H54 (cell line): ENCODE results near the gene KLHL12.

Experiments
- DNase-seq: peaks from one replicate; pipeline ENCODE4 v3.0.0; 2011; ENCODE audit warnings: low spot score, mixed read lengths; ENCODE audit not compliant: insufficient read length
- FAIRE-seq: peaks from 3 replicates; lab custom pipeline; 2011; peaks lifted over from hg19 to GRCh38; lab: Jason Lieb, UNC
- POLR2A ChIP-seq: IDR thresholded peaks from 2 replicates; pipeline ENCODE4 v1.6.1; 2011; ENCODE audit warnings: low read depth, mild to moderate bottlenecking, low read length

Gene KLHL12

DNA sequence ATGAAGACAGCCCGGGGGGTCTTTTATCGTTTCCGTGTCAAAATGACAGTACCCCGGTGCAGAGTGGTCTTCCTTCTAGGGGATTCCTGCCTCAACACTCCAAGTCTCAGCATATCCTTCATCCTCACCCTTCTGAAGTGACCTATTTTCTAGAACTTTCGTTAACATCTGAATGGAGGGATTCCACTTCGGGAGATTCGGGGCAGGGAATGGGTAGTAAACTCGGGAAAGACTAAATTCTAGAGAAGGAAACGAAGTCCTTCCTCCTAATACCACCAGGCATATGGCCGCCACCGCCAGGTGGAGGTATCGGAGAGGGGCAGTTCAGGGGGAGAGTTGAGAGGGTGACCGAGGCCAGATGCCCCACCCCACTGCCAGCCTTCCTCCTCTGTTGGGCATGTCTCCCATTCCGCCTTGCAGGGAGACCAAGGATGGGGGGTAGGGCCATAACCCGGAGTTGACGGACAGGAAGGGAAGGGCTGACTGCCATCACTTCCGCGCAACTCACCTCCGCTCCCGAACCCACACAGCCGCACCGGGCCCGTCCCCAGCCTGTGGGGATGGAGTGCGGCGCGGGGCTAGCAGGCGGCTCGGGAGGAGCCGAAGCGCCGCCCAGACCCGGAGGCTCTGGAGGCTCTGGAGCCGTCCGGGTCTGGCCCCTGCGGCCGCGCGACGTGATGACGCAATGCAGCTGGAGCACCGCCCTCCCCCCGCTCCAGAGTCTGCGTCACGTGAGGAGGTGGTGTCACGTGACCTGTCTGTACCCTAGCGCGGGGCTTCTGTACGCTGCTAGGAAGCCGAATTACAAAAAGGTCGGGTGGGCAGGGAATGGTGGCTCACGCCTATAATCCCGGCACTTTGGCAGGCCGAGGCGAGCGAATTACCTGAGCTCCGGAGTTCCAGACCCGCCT is at the start of gene KLHL12:
KLHL12 (minus strand) TSS at position 654 of the 911 bp plus-strand sequence. CDS start 2,072 bp downstream, outside the sequence.
- DNase-seq (peak; percentile 90), FAIRE-seq (peak; percentile 41)
- TF ChIP-seq POLR2A = peak; percentile 90

- no peak for DNase-seq
- TF ChIP-seq POLR2A = no peak
- no peak for FAIRE-seq
Observed at GRCh38 chr1:202976633-202977032, 49.6 kb upstream of the KLHL12 start.

DNA sequence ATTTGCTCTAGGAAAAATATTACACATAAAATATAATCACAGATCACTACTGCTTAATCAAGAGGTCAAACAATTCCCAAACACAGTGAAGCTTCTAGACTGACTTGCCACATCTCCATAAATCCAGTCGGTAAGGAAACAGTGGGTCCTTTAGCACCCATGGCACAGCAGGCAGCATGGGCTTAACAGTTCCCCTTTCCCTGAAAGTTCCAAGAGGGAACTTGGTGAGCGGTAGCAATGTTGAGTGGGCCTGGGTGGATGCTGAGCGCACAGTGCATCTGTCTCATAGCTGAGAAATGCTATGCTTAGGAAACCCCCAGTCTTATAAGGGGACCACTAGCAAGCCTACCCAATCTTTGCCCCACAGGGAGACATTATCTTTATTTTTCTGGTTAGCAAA is 47.8 kb upstream of the KLHL12 start:
- FAIRE-seq (no peak), DNase-seq (no peak)
- TF ChIP-seq POLR2A = no peak

- no peak for TF ChIP-seq POLR2A
- FAIRE-seq = no peak
- no peak for DNase-seq
Observed at GRCh38 chr1:202972046-202972445, 45.0 kb upstream of the KLHL12 start.

GRCh38 chr1:202968895-202969295 is 41.9 kb upstream of the KLHL12 start:
- FAIRE-seq = no peak
- DNase-seq = peak; percentile 72
- no peak for TF ChIP-seq POLR2A

- no peak for DNase-seq
- no peak for TF ChIP-seq POLR2A
- no peak for FAIRE-seq
Observed at GRCh38 chr1:202968351-202968750, 41.3 kb upstream of the KLHL12 start.

DNA sequence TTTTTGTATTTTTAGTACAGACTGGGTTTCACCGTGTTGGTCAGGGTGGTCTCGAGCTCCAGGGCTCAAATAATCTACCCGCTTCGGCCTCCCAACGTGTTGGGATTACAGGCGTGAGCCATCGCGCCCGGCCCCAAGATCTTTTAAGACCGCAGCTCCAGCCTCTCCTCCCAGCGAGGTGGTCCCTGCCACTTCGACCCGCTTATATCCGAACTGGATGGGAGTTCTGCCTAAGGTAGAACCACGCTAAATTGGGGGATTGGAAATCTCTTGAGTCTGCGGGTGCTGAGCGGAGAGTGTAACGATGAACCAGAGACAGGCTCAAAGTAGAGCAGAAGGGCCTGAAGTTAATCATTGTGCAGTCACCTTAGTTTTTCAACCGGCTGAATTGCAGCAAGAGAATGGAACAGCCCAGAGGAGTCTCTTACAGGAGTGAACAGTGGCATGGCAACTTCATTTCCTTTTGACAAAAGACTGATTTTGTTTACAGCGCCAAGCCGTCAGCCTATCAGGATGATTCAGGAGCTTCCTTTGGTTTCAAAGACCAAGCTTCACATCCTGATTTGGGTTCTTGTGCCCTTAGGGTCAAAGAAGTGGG is 40.7 kb upstream of the KLHL12 start:
- TF ChIP-seq POLR2A = no peak
- DNase-seq (no peak), FAIRE-seq (no peak)

- DNase-seq (no peak), FAIRE-seq (no peak)
- TF ChIP-seq POLR2A = no peak
Observed at GRCh38 chr1:202966006-202966898, 39.2 kb upstream of the KLHL12 start.

DNA sequence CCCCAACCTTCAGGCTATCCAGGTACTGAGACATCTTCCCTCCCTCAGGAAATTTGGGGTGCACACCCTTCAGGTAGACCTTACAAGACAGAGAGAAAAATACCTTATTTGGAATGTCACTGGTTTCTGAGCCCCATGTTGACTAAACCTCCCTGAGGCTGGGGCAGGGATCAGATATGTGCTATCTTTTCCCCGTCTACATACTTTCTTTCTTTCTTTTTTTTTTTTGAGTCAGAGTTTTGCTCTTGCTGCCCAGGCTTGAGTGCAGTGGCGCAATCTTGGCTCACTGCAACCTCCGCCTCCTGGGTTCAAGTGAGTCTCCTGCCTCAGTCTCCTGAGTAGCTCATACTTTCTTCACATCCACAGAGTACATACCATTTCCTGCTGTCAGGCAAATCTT is 38.4 kb upstream of the KLHL12 start:
- no peak for TF ChIP-seq POLR2A
- no peak for DNase-seq
- no peak for FAIRE-seq

GRCh38 chr1:202964791-202965410 is 37.9 kb upstream of the KLHL12 start:
- DNase-seq = no peak
- no peak for TF ChIP-seq POLR2A
- FAIRE-seq = no peak

DNA sequence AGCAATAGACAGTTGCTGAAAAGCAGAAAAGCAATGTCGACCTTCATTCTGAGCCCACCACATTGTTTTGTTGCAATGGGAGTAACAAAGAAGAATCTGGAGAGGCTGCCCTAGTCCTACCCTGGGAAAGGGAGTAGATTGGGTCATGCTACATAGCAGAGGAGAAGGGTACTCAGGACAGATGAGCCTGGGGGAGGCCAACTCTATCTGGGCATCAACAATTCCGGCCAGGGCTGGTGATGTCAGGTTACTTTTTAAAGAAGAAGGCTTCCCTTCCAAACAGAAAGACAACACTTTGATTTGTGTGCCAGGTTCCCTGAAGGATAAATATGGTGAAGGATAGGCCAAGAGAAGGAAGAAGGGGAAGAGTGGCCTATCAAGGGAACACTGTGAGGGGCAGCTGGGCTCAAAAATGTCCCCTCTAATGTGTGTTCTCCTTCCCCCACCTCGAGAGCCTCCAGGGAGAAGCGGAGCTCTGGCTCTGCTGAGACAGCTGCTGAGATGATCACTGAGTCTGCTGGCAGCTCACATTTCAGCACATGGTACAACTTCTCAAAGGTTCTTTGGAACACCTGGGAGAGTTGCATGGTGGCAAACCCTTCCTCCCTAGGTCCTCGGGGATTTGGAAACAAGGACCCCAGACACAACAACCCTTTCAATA is 34.3 kb upstream of the KLHL12 start:
- DNase-seq = no peak
- no peak for TF ChIP-seq POLR2A
- no peak for FAIRE-seq

DNA sequence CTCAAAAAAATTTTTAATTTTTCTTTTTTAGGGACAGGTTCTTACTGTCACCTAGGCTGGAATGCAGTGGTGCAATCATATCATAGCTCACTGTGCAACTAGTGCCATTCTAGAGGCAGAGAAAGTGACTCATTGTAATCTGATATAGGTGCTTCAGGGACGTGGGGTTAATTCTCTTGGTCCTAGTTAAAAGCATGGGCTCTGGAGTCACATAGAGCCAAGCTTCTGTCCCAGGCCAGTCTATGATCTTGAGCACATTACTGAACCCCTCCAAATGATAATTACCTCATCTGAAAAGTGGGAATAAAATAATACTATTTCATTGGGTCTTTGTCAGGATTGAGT is 32.2 kb upstream of the KLHL12 start:
- FAIRE-seq (no peak), DNase-seq (peak; percentile 64)
- no peak for TF ChIP-seq POLR2A
